Suppressor macrophage treated with lipopolysaccharide for 1 hour (primary cell): ENCODE measurements around the gene PRUNE1.

Experiments
- DNase-seq, 3 donors: peaks; one replicate each; pipeline ENCODE4 v3.0.0-alpha.2; 2020 to 2022

Gene PRUNE1

GRCh38 chr1:151008244-151009205 is at the start of gene PRUNE1:
Gene PRUNE1, plus strand, starts transcription at chr1:151008449. Its CDS starts 184 bp downstream, at chr1:151008633.
- DNase-seq: peak; percentile 99 to 100 (median 99)

- DNase-seq: no peak
Observed at GRCh38 chr1:150960646-150961045, 47.6 kb upstream of the PRUNE1 start.

GRCh38 chr1:150961756-150962155 is 46.5 kb upstream of the PRUNE1 start:
- peak in 1 of 3 donors; percentile 4 for DNase-seq

- no peak for DNase-seq
Observed at GRCh38 chr1:150963321-150964163, 44.7 kb upstream of the PRUNE1 start.

GRCh38 chr1:150964164-150964489 is 44.1 kb upstream of the PRUNE1 start:
- no peak for DNase-seq

GRCh38 chr1:150965605-150966004 is 42.6 kb upstream of the PRUNE1 start:
- no peak for DNase-seq

GRCh38 chr1:150966011-150966410 is 42.2 kb upstream of the PRUNE1 start:
- no peak for DNase-seq

- no peak for DNase-seq
Observed at GRCh38 chr1:150967936-150968335, 40.3 kb upstream of the PRUNE1 start.

GRCh38 chr1:150968491-150968890 is 39.8 kb upstream of the PRUNE1 start:
- no peak for DNase-seq

GRCh38 chr1:150969626-150970025 is 38.6 kb upstream of the PRUNE1 start:
- DNase-seq: peak; percentile 57 to 71 (median 63)

- DNase-seq: peak; percentile 59 to 77 (median 65)
Observed at GRCh38 chr1:150970808-150971582, 37.3 kb upstream of the PRUNE1 start.

- peak in 1 of 3 donors; percentile 39 for DNase-seq
Observed at GRCh38 chr1:150971583-150972416, 36.4 kb upstream of the PRUNE1 start.

GRCh38 chr1:150972417-150972940 is 35.8 kb upstream of the PRUNE1 start:
- DNase-seq: no peak

- peak in 1 of 3 donors; percentile 30 for DNase-seq
Observed at GRCh38 chr1:150973258-150973835, 34.9 kb upstream of the PRUNE1 start.

GRCh38 chr1:150973836-150974579 is 34.2 kb upstream of the PRUNE1 start:
- peak; percentile 42 to 66 (median 43) for DNase-seq

GRCh38 chr1:150974580-150975478 is 33.4 kb upstream of the PRUNE1 start, which contains the start of gene CERS2:
Gene CERS2, minus strand, starts transcription at chr1:150974835. Its CDS starts 5,745 bp downstream, at chr1:150969090.
- peak; percentile 76 to 91 (median 85) for DNase-seq

- no peak for DNase-seq
Observed at GRCh38 chr1:150976401-150976821, 31.8 kb upstream of the PRUNE1 start.

GRCh38 chr1:150976879-150977694 is 31.2 kb upstream of the PRUNE1 start:
- peak; percentile 94 for DNase-seq
